Neutrophil (primary cell): ENCODE data around the gene ITGA3.

ENCODE experiments used
- H3K27ac ChIP-seq: fragments of 200-600 bp; sonication (generic); 2 replicates; pipeline ENCODE4 v1.5.1; 2016; ENCODE audit warnings: mild to moderate bottlenecking, moderate library complexity
- H3K27me3 ChIP-seq: fragments of 200-600 bp; sonication (generic); 2 replicates; pipeline ENCODE4 v1.6.0; 2016; ENCODE audit warnings: mild to moderate bottlenecking
- H3K36me3 ChIP-seq: fragments of 200-600 bp; sonication (generic); 2 replicates; pipeline ENCODE4 v1.5.1; 2017
- H3K4me1 ChIP-seq, 2 experiments: fragments of 200-600 bp in 1 of 2; sonication (generic) in 1 of 2; 1 replicate in 1 of 2; 2 replicates in 1 of 2; pipeline versions ENCODE4 v1.5.1 to v1.6.1; 2013 to 2016; ENCODE audit warnings: low read depth in 1 of 2, low read length in 1 of 2, mild to moderate bottlenecking in 1 of 2, moderate library complexity in 1 of 2; ENCODE audit not compliant: control insufficient read depth in 1 of 2, insufficient read depth in 1 of 2
- H3K4me3 ChIP-seq, 2 experiments: fragments of 200-600 bp in 1 of 2; sonication (generic) in 1 of 2; 1 replicate in 1 of 2; 2 replicates in 1 of 2; pipeline ENCODE4 v1.5.1; 2013 to 2016; ENCODE audit warnings: low read depth in 1 of 2, low read length in 1 of 2, mild to moderate bottlenecking in 1 of 2, moderate library complexity in 1 of 2
- H3K9me3 ChIP-seq: fragments of 200-600 bp; sonication (generic); 2 replicates; pipeline ENCODE4 v1.5.1; 2016
- TF ChIP-seq, protein P1 (sequence below): fragments of 200-600 bp; sonication (generic); IDR thresholded peaks from 2 replicates; pipeline ENCODE4 v1.5.1; 2016; ENCODE audit warnings: antibody characterized with exemption

Gene ITGA3

DNA sequence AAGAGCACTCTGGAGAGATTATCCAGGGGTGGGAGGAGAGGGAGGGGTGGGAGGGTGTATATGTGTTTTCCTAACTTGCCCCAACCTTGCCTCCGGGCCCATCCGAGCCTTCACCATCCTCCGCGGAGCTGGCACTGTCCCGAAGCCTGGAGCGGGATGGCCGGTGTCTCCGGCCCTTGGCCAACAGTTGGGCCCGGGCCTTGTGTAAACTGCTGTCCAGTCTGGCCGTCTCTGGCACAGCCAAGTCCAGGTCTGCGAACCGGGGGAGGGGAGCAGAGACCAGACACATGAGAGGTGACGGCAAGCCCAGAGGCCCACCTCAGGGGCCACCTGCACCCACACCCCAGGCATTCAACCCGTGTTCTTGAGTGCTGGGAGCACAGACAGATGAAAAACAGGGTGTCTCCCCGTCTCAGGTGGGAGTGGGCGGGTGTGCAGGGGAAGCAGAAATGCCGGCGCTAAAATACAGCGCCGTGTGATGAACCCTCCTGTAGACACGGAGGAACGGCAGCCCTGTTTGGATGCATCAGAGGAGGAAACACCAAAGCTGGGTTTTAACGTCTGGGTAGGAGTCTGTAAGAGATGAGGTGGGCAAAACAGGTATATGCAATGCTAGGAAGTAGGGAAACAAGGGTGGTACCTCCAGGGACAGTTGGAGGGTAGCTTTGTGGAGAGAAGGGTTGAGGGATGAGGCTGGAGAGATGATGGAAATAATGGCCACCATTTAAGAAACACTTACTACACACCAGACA lies 62.3 kb downstream of the ITGA3 start:
- Histone ChIP-seq H3K27me3 (peaks cover 96% of the 10 kb centered on the region), H3K4me1 (peaks cover 2 to 7% of the 10 kb centered on the region in 2 experiments)
- TF ChIP-seq, protein P1, sequence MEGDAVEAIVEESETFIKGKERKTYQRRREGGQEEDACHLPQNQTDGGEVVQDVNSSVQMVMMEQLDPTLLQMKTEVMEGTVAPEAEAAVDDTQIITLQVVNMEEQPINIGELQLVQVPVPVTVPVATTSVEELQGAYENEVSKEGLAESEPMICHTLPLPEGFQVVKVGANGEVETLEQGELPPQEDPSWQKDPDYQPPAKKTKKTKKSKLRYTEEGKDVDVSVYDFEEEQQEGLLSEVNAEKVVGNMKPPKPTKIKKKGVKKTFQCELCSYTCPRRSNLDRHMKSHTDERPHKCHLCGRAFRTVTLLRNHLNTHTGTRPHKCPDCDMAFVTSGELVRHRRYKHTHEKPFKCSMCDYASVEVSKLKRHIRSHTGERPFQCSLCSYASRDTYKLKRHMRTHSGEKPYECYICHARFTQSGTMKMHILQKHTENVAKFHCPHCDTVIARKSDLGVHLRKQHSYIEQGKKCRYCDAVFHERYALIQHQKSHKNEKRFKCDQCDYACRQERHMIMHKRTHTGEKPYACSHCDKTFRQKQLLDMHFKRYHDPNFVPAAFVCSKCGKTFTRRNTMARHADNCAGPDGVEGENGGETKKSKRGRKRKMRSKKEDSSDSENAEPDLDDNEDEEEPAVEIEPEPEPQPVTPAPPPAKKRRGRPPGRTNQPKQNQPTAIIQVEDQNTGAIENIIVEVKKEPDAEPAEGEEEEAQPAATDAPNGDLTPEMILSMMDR = no peak

DNA sequence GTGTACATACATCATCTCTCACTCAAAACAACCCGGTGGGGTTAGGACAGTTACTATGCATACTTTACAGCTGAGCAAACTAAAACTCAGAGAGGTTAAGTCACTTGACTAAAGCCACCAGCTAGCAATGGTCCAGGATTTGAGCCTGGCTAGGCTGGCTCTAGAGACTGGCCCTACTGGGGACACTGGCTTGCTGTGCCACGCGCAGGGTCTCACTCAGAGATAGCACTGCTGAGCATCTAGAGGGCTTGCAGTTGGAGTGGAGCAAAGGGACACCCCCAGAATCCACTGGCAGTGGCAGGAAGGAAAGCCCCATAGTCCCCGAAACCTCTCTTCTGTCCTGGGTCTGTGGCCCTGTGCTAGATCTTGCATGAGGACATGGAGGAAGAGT lies 62.9 kb downstream of the ITGA3 start:
- H3K27me3 ChIP-seq = peaks cover 100% of the 10 kb centered on the region
- no peaks in the 10 kb centered on the region for H3K36me3 ChIP-seq
- no peaks in the 10 kb centered on the region for H3K9me3 ChIP-seq
- TF ChIP-seq, protein P1 = no peak
- H3K4me3 ChIP-seq = no peak overlapping the region
- H3K27ac ChIP-seq = no peak overlapping the region
- H3K4me1 ChIP-seq = peaks cover 2 to 7% of the 10 kb centered on the region in 2 experiments

More for the DNA sequence above, 62.3 kb downstream of the ITGA3 start:
- no peak overlapping the region for H3K27ac ChIP-seq
- H3K4me3 ChIP-seq = no peak overlapping the region
- H3K9me3 ChIP-seq = no peaks in the 10 kb centered on the region
- no peaks in the 10 kb centered on the region for H3K36me3 ChIP-seq

DNA sequence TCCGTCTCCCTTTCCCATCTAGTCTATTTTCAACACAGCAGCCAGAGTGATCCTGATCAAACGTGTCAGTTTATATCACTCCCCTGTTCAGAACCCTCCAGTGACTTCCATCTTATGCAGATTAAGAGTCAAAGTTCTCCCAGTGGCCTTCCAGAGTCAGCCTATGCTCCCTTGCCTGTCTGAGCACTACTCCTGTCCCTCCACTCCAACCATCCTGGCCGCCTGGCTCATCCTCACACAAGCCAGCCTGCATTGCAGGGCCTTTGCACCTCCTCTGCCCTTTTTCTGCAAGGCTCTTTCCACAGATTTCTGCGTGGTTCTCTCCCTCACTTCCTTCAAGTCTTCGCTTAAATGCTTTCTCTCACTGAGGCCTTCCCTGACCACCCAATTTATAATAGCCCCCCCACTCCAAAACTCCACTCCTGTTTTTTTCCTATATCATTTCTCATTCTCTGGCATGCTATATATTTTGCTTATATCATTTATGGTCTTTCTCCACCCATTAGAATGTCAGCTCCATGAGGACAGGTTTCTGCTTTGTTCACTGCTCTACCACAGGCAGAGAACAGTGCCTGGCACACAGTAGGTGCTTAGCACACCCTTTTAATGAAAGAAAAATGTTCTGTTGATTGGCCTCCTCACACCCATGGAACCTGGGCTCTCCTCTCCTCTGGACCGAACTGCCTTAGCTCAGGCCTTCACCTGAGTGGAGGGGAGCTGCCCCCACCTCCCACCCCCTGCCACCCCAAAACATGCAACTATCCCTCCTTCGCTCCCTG lies 64.8 kb downstream of the ITGA3 start:
- no peaks in the 10 kb centered on the region for H3K36me3 ChIP-seq
- H3K9me3 ChIP-seq = no peaks in the 10 kb centered on the region
- H3K4me1 ChIP-seq = peaks cover 2 to 7% of the 10 kb centered on the region in 2 experiments
- TF ChIP-seq, protein P1 = no peak
- H3K27me3 ChIP-seq = peaks cover 100% of the 10 kb centered on the region
- H3K27ac ChIP-seq = no peak overlapping the region
- no peak overlapping the region for H3K4me3 ChIP-seq

DNA sequence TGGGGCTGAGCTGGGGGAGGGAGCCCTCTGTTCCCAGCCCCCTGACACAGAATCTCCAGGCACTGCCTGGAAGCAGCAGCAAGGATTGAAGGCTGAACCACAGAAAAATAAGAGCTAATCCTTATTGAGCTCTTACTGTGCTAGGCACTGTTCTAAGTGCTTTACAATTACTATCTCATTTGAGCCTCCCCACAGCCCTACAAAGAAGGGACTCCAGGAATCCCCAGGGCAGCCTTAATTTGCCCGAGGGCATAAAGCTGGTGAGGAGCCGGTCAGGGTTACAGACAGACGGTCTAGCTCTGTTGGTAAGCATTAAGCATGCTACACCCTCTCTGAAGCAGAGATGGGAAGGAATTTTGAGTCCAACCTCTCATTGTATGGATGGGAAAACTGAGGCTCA lies 67.0 kb downstream of the ITGA3 start:
- peaks cover 6 to 8% of the 10 kb centered on the region in 2 experiments for H3K4me1 ChIP-seq

DNA sequence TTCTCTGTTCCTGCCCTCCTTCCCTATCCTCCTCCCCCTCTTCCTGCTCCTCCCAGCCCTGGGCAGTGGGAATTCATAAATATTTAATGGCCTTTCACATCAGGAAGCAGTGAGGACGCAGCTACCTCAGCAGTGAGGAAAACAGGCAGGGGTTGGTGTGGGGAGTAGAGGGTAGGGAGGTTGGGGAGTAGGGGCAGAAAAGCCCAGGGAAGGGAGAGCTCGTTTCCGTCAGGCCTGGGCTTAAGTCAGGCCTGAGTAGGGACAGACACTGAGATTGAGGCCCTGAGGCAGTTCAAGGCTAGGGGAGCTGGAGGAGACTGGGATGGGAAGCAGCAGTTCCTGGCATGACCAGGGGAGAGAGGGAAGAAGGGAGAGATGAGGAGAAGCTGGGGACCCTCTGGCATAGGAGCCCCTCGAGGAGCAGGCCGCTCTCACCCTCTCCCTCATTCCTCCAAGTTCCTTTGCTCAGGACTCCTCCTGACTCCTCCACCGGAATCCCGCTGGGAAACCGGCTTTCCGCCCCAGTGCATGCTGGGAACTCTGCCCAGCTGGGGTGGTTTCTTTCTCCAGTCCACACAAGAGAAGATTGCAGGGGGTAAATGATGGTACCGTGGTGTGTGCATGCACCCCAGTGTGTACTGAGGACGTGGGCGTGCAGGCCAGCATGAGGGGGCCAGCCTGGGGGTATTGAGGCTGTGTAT lies 67.9 kb downstream of the ITGA3 start:
- no peaks in the 10 kb centered on the region for H3K9me3 ChIP-seq
- H3K4me3 ChIP-seq = no peak overlapping the region
- peaks cover 11 to 17% of the 10 kb centered on the region in 2 experiments for H3K4me1 ChIP-seq
- no peak overlapping the region for H3K27ac ChIP-seq
- H3K36me3 ChIP-seq = no peaks in the 10 kb centered on the region
- peaks cover 100% of the 10 kb centered on the region for H3K27me3 ChIP-seq
- TF ChIP-seq, protein P1 = no peak

More for the DNA sequence above, 67.0 kb downstream of the ITGA3 start:
- H3K4me3 ChIP-seq = no peak overlapping the region
- TF ChIP-seq, protein P1 = no peak
- no peaks in the 10 kb centered on the region for H3K9me3 ChIP-seq
- H3K27ac ChIP-seq = no peak overlapping the region
- H3K36me3 ChIP-seq = no peaks in the 10 kb centered on the region
- peaks cover 100% of the 10 kb centered on the region for H3K27me3 ChIP-seq
